Uterus (tissue), 4 donors: ENCODE results near the gene DDX19B. TPM values are rescaled to one million over a fixed set of nuclear protein-coding genes. Genes with fewer than 3 reads are reported as not detected.
"Not testable (repeated sequence)": the region's sequence is repeated elsewhere in the genome, so short reads cannot be mapped to it uniquely, and the experiment has no call there.

ENCODE experiments used
- DNase-seq, 2 donors: peaks; one replicate each; pipeline ENCODE4 v3.0.0-alpha.2; 2019 to 2020
- H3K27ac ChIP-seq, 2 donors: fragments of 200-600 bp; sonication (generic); 1 replicate in 1 of 2; 2 replicates in 1 of 2; pipeline ENCODE4 v1.5.1; 2016 to 2018
- H3K27me3 ChIP-seq, 2 donors: fragments of 200-600 bp; sonication (generic); one replicate each; pipeline ENCODE4 v1.5.1; 2018 to 2019; ENCODE audit warnings: control low read depth in 1 of 2
- H3K36me3 ChIP-seq, 2 donors: fragments of 200-600 bp; sonication (generic); one replicate each; pipeline ENCODE4 v1.5.1; 2019; ENCODE audit warnings: control low read depth in 1 of 2
- H3K4me1 ChIP-seq, 2 donors: fragments of 200-600 bp; sonication (generic); one replicate each; pipeline ENCODE4 v1.5.1; 2018 to 2019; ENCODE audit warnings: control low read depth in 1 of 2
- H3K4me3 ChIP-seq, 2 donors: fragments of 200-600 bp; sonication (generic); 1 replicate in 1 of 2; 2 replicates in 1 of 2; pipeline ENCODE4 v1.5.1; 2018 to 2019; ENCODE audit warnings: mild to moderate bottlenecking in 1 of 2
- H3K9me3 ChIP-seq, 2 donors: fragments of 200-600 bp; sonication (generic); one replicate each; pipeline ENCODE4 v1.5.1; 2019; ENCODE audit warnings: control low read depth in 1 of 2
- CTCF ChIP-seq, 4 experiments: fragments of 200-600 bp in 2 of 4; fragments of 450-650 bp in 2 of 4; sonication (generic) in 2 of 4; IDR thresholded peaks; one replicate each; pipeline ENCODE4 v1.5.1; 2016 to 2019; ENCODE audit warnings: antibody characterized with exemption in 4 of 4, mild to moderate bottlenecking in 2 of 4, moderate library complexity in 1 of 4
- POLR2A ChIP-seq, 2 donors: fragments of 450-650 bp; IDR thresholded peaks; one replicate each; pipeline ENCODE4 v1.6.1; 2016; ENCODE audit warnings: antibody characterized with exemption in 2 of 2, mild to moderate bottlenecking in 1 of 2, moderate library complexity in 1 of 2
- intact Hi-C: fragments of 100-400 bp; cut with DNase I; formaldehyde crosslinking; loops from one replicate; pipeline ENCODE4 v1.15.1; 2023; ENCODE audit warnings: low total_unique reads
- total RNA-seq, 4 donors: library from RNA; depleted of rRNA in 3 of 4; stranded (reverse); fragments of >200 nt in 3 of 4; gene quantifications; one replicate each; pipeline versions ENCODE4 v1.1.0 to v1.2.4, GENCODE V29; 2014 to 2023
- donor health status: DM: yes; HTN: yes; CAD: no.

DDX19B gene
- 10 to 100 TPM; 10.6 to 77.6 (median 25.4) TPM for total RNA-seq

GRCh38 chr16:70298988-70299938 is at the start of gene DDX19B:
Gene DDX19B (plus strand): TSS chr16:70299186. CDS start chr16:70299298, 112 bp downstream.
- H3K4me1 ChIP-seq, result no peaks in the 10 kb centered on the region
- peak in 1 of 2 donors; percentile 61 for TF ChIP-seq POLR2A (IDR thresholded peaks at IDR 0.05)
- TF ChIP-seq CTCF (IDR thresholded peaks at IDR 0.05), result no peak
- H3K27ac ChIP-seq, result peak within 1 kb of the TSS; percentile 91 to 99
- intact Hi-C loops, result no loop called here
- H3K9me3 ChIP-seq, result no peaks in the 10 kb centered on the region
- peak; percentile 75 for DNase-seq
- no peaks in the 10 kb centered on the region for H3K36me3 ChIP-seq
- H3K4me3 ChIP-seq, result peak within 1 kb of the TSS; percentile 55 to 96
- H3K27me3 ChIP-seq, result no peaks in the 10 kb centered on the region

- H3K4me3 ChIP-seq, H3K9me3 ChIP-seq, intact Hi-C loops, H3K36me3 ChIP-seq, H3K27me3 ChIP-seq, H3K27ac ChIP-seq, DNase-seq: not testable (repeated sequence)
- peaks cover 6 to 11% of the 10 kb centered on the region in 2 donors for H3K4me1 ChIP-seq
These were observed 49.3 kb upstream of the DDX19B start for GRCh38 chr16:70249697-70250096.

- DNase-seq, result peak in 1 of 2 donors; percentile 22
- peaks cover 6 to 11% of the 10 kb centered on the region in 2 donors for H3K4me1 ChIP-seq
- TF ChIP-seq CTCF (IDR thresholded peaks at IDR 0.05) (no peak), POLR2A (IDR thresholded peaks at IDR 0.05) (no peak)
- H3K27me3 ChIP-seq, result no peaks in the 10 kb centered on the region
- H3K4me3 ChIP-seq, result peak overlapping the region; percentile 28 to 86
- intact Hi-C loops, result no loop called here
- H3K36me3 ChIP-seq, result no peaks in the 10 kb centered on the region
- H3K9me3 ChIP-seq, result no peaks in the 10 kb centered on the region
- H3K27ac ChIP-seq, result peak overlapping the region; percentile 75
These were observed 48.0 kb upstream of the DDX19B start for GRCh38 chr16:70250748-70251628.

- Histone ChIP-seq H3K27ac (peak within 1 kb of the TSS; percentile 75 to 93), H3K9me3 (no peaks in the 10 kb centered on the region), H3K27me3 (no peaks in the 10 kb centered on the region), H3K36me3 (no peaks in the 10 kb centered on the region), H3K4me1 (peaks cover 6 to 11% of the 10 kb centered on the region in 2 donors), H3K4me3 (peak within 1 kb of the TSS; percentile 28 to 86)
- peak; percentile 91 to 98 (median 92) for TF ChIP-seq CTCF (IDR thresholded peaks at IDR 0.05)
- TF ChIP-seq POLR2A (IDR thresholded peaks at IDR 0.05), result peak; percentile 67 to 76
- peak; percentile 85 to 90 for DNase-seq
- intact Hi-C loops, result no loop called here
These were observed 47.2 kb upstream of the DDX19B start, which contains the start of gene EXOSC6 for GRCh38 chr16:70251629-70252354. Gene EXOSC6 (minus strand): TSS chr16:70251940. CDS start chr16:70251900, 40 bp downstream.
